Stomach (tissue), 8 donors: Measurements from ENCODE around the gene ADTRP. TPM values are rescaled to one million over a fixed set of nuclear protein-coding genes. Genes with fewer than 3 reads are reported as not detected.

Experiments
- polyA plus RNA-seq, 3 donors: library from polyadenylated mRNA; stranded (reverse); fragments of 200-250 nt; gene quantifications; one replicate each; pipeline ENCODE4 v1.2.3, GENCODE V29; 2013
- small RNA-seq, 4 donors: library from RNA; depleted of rRNA; stranded (forward); fragments of <200 nt; gene quantifications; one replicate each; pipeline ENCODE3, GENCODE V24; 2016
- total RNA-seq, 5 donors: library from RNA; depleted of rRNA; stranded (reverse); fragments of >200 nt; gene quantifications; one replicate each; pipeline versions ENCODE4 v1.1.0 to v1.2.3, GENCODE V29; 2014 to 2016
- donor health status: healthy with polysubstance abuse.
- donor health status: Bipolar disorder and iron deficiency.
- donor health status: healthy.

Gene ADTRP
- total and polyA plus RNA-seq, 8 donors: 3.9 to 63.6 (median 20.8) TPM

Small RNA genes within 50 kb of the gene (small RNA-seq; reads per million reads assigned to genes)
- 0 reads per million in 4 donors for gene RF00272

Other genes with a start within 250 kb of the ADTRP start
- 1 to 10 TPM in 4 of 5 donors, under 1 TPM in 1; 0.29 to 8.4 (median 1.9) TPM for gene TMEM170B, start 241.1 kb downstream of the ADTRP start, total RNA-seq
- gene TMEM170B, start 241.1 kb downstream of the ADTRP start, polyA plus RNA-seq: 1 to 10 TPM in 2 of 3 donors, under 1 TPM in 1; 0.65 to 1.1 (median 1.1) TPM
- gene HIVEP1, start 233.5 kb upstream of the ADTRP start, total RNA-seq: 10 to 100 TPM; 12.9 to 19.6 (median 16.5) TPM
- 1 to 10 TPM; 2.0 to 3.7 (median 3.5) TPM for gene HIVEP1, start 233.5 kb upstream of the ADTRP start, polyA plus RNA-seq